H1 (cell line): ENCODE measurements around the gene SUPT7L. TPM values are rescaled to one million over a fixed set of nuclear protein-coding genes. Genes with fewer than 3 reads are reported as not detected.

Experiments used
- ASH2L ChIP-seq: fragments of 200-600, 300-600 bp; sonication (generic); IDR thresholded peaks from one replicate; pipeline ENCODE4 v1.7.1; 2017; ENCODE audit warnings: low read length
- BCL11A ChIP-seq, 2 experiments: IDR thresholded peaks; one replicate each; pipeline ENCODE4 v1.6.1; 2011; ENCODE audit warnings: low read depth in 2 of 2, low read length in 2 of 2, mild to moderate bottlenecking in 2 of 2
- CBX8 ChIP-seq: fragments of 300-800, 300-1000 bp; sonication (generic); IDR thresholded peaks from 2 replicates; pipeline ENCODE4 v1.7.1; 2016; ENCODE audit warnings: low read depth, low read length, borderline replicate concordance
- CHD1 ChIP-seq: IDR thresholded peaks from 2 replicates; pipeline ENCODE4 v1.6.1; 2012; ENCODE audit warnings: low read depth, low read length, improper control_type of control experiment
- EGR1 ChIP-seq: IDR thresholded peaks from 2 replicates; pipeline ENCODE4 v1.6.1; 2011; ENCODE audit warnings: low read depth, low read length, borderline replicate concordance
- EP300 ChIP-seq, 2 experiments: IDR thresholded peaks; 1 replicate in 1 of 2; 2 replicates in 1 of 2; pipeline ENCODE4 v1.6.1; 2011 to 2012; ENCODE audit warnings: low read depth in 2 of 2, low read length in 2 of 2, mild to moderate bottlenecking in 2 of 2, borderline replicate concordance in 1 of 2, inconsistent platforms in 1 of 2, moderate library complexity in 1 of 2
- EZH2 ChIP-seq: fragments of 200-600 bp; sonication (generic); IDR thresholded peaks from 2 replicates; pipeline ENCODE4 v1.7.1; 2012; ENCODE audit warnings: low read depth, mild to moderate bottlenecking, moderate library complexity, low read length, inconsistent platforms; ENCODE audit not compliant: severe bottlenecking
- GABPA ChIP-seq: IDR thresholded peaks from 2 replicates; pipeline ENCODE4 v1.6.1; 2011; ENCODE audit warnings: mild to moderate bottlenecking, low read length, moderate library complexity, borderline replicate concordance; ENCODE audit not compliant: insufficient read depth
- JUN ChIP-seq: IDR thresholded peaks from 2 replicates; pipeline ENCODE4 v1.6.1; 2011; ENCODE audit warnings: low read depth, mild to moderate bottlenecking, improper control_type of control experiment, low read length
- JUND ChIP-seq: IDR thresholded peaks from 2 replicates; pipeline ENCODE4 v1.6.1; 2011; ENCODE audit warnings: mild to moderate bottlenecking, improper control_type of control experiment, low read length
- KDM5A ChIP-seq: fragments of 200-600 bp; IDR thresholded peaks from 2 replicates; pipeline ENCODE4 v1.7.1; 2012; ENCODE audit warnings: mild to moderate bottlenecking, low read length, inconsistent platforms, mixed read lengths
- MAFK ChIP-seq: IDR thresholded peaks from 2 replicates; pipeline ENCODE4 v1.6.1; 2012; ENCODE audit warnings: low read depth, mild to moderate bottlenecking, improper control_type of control experiment, low read length
- NRF1 ChIP-seq: IDR thresholded peaks from 2 replicates; pipeline ENCODE4 v1.6.1; 2011; ENCODE audit warnings: mild to moderate bottlenecking, low read depth, low read length, improper control_type of control experiment
- PHF8 ChIP-seq: fragments of 200-600 bp; sonication (generic); conservative IDR thresholded peaks from 2 replicates; pipeline ENCODE4 v1.7.1; 2012; ENCODE audit warnings: low read depth, mild to moderate bottlenecking, inconsistent platforms, low read length, moderate library complexity
- POLR2A ChIP-seq, 2 experiments: IDR thresholded peaks; 1 replicate in 1 of 2; 2 replicates in 1 of 2; pipeline ENCODE4 v1.6.1; 2011; ENCODE audit warnings: low read depth in 2 of 2, low read length in 2 of 2, mild to moderate bottlenecking in 2 of 2; ENCODE audit errors: control extremely low read depth in 1 of 2
- POLR2AphosphoS5 ChIP-seq: IDR thresholded peaks from 2 replicates; pipeline ENCODE4 v1.6.1; 2011; ENCODE audit warnings: low read depth, low read length
- SIX5 ChIP-seq: IDR thresholded peaks from 2 replicates; pipeline ENCODE4 v1.6.1; 2011; ENCODE audit warnings: mild to moderate bottlenecking, low read depth, low read length
- SRF ChIP-seq: IDR thresholded peaks from 2 replicates; pipeline ENCODE4 v1.6.1; 2011; ENCODE audit warnings: mild to moderate bottlenecking, low read depth, low read length, moderate library complexity
- TAF1 ChIP-seq: IDR thresholded peaks from 2 replicates; pipeline ENCODE4 v1.6.1; 2011; ENCODE audit warnings: mild to moderate bottlenecking, low read depth, low read length
- TAF7 ChIP-seq: optimal IDR thresholded peaks from 2 replicates; pipeline ENCODE3; 2011; ENCODE audit warnings: low read depth, mild to moderate bottlenecking, inconsistent platforms, low read length, moderate library complexity, borderline replicate concordance
- TCF12 ChIP-seq: IDR thresholded peaks from 2 replicates; pipeline ENCODE4 v1.6.1; 2011; ENCODE audit warnings: low read depth, mild to moderate bottlenecking, low read length
- USF2 ChIP-seq: IDR thresholded peaks from 2 replicates; pipeline ENCODE4 v1.6.1; 2011; ENCODE audit warnings: low read length, improper control_type of control experiment
- YY1 ChIP-seq: IDR thresholded peaks from 2 replicates; pipeline ENCODE4 v1.6.1; 2011; ENCODE audit warnings: low read depth, mild to moderate bottlenecking, low read length
- polyA plus RNA-seq, 7 experiments: library from polyadenylated mRNA; depleted of rRNA in 3 of 7; stranded (reverse) in 5 of 7; unstranded in 2 of 7; fragments of >200 nt in 5 of 7; fragments of 200-250 nt in 2 of 7; gene quantifications; 1 replicate in 5 of 7; 2 replicates in 1 of 7; 4 replicates in 1 of 7; pipeline versions ENCODE4 v1.2.1 to v1.2.3, GENCODE V29; 2011 to 2013; ENCODE audit warnings: missing spikeins in 2 of 7, mixed read lengths in 2 of 7
- total RNA-seq: library from RNA; stranded (reverse); fragmentation: NEBNext Ultra II Directional; extraction: Animal tissue kit (Norgen Biotek cat#: 25700); gene quantifications from 2 replicates; pipeline ENCODE4 v1.2.1, GENCODE V29; 2021

SUPT7L gene
- total and polyA plus RNA-seq, 2 of the 8 experiments (the other 6 are each of a cell fraction or from before 2014, with no cell fraction given) = 22.2 to 26.6 TPM

DNA sequence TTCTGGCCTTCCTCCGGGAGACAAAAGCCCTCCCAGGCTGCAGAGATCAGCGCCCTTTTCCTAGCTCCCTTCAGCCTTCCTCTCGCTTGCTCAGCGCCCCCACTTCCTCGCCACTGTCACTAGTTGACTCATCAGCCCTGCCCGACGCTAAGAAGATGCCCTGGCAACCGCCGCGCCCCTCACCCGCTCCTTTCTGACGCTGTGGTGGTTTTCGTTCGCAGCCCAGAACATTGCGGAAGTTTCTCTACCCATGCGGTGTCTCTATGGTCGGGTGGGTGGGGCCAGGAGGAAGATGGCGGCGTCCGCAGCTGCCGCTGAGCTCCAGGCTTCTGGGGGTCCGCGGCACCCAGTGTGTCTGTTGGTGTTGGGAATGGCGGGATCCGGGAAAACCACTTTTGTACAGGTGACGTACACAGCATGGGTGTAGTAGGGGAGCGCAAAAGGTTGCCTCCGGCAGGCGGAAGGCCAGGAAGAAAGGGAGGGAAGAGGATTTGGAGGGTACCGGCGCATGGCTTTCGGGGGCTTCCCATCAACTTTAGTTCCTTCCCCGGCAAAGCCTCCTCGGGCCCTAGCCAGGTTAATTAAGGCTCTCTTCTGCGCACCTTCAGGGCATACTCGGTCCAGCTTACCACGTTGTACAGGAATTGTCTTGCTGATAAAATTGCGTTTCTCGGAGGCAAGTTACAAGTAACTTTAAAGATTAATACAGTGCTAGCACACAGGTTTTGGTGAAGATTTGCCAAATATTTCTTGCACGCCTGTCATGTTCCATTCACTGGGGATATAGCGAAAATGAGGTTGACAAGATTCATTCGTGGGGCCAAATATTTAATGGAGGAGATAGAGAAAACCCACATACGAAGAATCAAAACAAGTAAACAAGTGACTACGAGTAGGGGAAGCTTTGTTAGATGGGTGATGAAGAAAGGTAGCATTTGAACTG, 34.4 kb downstream of the SUPT7L start, which contains the start of the genes CCDC121 and GPN1 (continued):
- TF ChIP-seq ASH2L (peak; percentile 91), TAF1 (peak; percentile 98), KDM5A (peak; percentile 82), POLR2AphosphoS5 (peak; percentile 74; the same call in 1 of the 2 replicates), JUN (no peak), GABPA (peak; percentile 58; the same call in 1 of the 2 replicates), MAFK (no peak), SRF (no peak; the same call in 1 of the 2 replicates), NRF1 (no peak), EP300 (IDR thresholded peaks at IDR 0.05; ENCODE audit: borderline replicate concordance in 1 of 2, low read depth in 2 of 2, low read length in 2 of 2) (0 out of 3 replicates have a peak, but pooled peaks of 1 of the 2 experiments have one; percentile 12), TCF12 (no peak), TAF7 (peak; percentile 95), CHD1 (no peak), EGR1 (no peak), SIX5 (no peak), PHF8 (peak; percentile 99), CBX8 (no peak), USF2 (no peak), YY1 (peak; percentile 98), POLR2A (IDR thresholded peaks at IDR 0.05; ENCODE audit: control extremely low read depth in 1 of 2, low read depth in 2 of 2, low read length in 2 of 2) (peak; percentile 92 to 95), EZH2 (no peak), JUND (peak; percentile 60; the same call in 1 of the 2 replicates), BCL11A (IDR thresholded peaks at IDR 0.05; ENCODE audit: low read depth in 2 of 2, low read length in 2 of 2) (no peak)
